HEK293 (cell line): ENCODE results near the gene BTAF1.

Experiments used
- CTCF ChIA-PET: fragments of 350-600 bp; formaldehyde crosslinking; extraction: SDS; loops from one replicate; lab custom pipeline; 2021; ENCODE audit warnings: antibody characterized with exemption; lab: Yijun Ruan, JAX
- POLR2A ChIA-PET: fragments of 300-600 bp; formaldehyde crosslinking; extraction: SDS; loops from one replicate; lab custom pipeline; 2020; ENCODE audit warnings: antibody characterized with exemption, inconsistent platforms; lab: Yijun Ruan, JAX
- H3K27ac ChIP-seq: fragments of 200-500 bp; sonication (Bioruptor generic); 2 replicates; pipeline ENCODE4 v1.5.1; 2014; ENCODE audit warnings: low read depth, low read length, control low read depth, inconsistent platforms; ENCODE audit errors: extremely low read depth
- H3K36me3 ChIP-seq, 2 experiments: fragments of 200-500 bp in 1 of 2; sonication (Bioruptor generic) in 1 of 2; 1 replicate in 1 of 2; 2 replicates in 1 of 2; pipeline ENCODE4 v1.5.1; 2014 to 2017; ENCODE audit warnings: inconsistent platforms in 2 of 2, low read length in 2 of 2; ENCODE audit not compliant: control insufficient read depth in 2 of 2, insufficient read depth in 1 of 2
- H3K4me1 ChIP-seq: fragments of 200-500 bp; sonication (Bioruptor generic); 2 replicates; pipeline ENCODE4 v1.5.1; 2014; ENCODE audit warnings: mild to moderate bottlenecking, low read length, inconsistent platforms; ENCODE audit not compliant: control insufficient read depth, insufficient read depth
- H3K4me3 ChIP-seq: 2 replicates; pipeline ENCODE4 v1.5.1; 2011; ENCODE audit warnings: low read depth, mild to moderate bottlenecking, control low read depth, low read length, moderate library complexity
- H3K9me3 ChIP-seq: fragments of 200-500 bp; sonication (Bioruptor generic); 2 replicates; pipeline ENCODE4 v1.5.1; 2014; ENCODE audit warnings: low read depth, low read length, inconsistent platforms; ENCODE audit not compliant: control insufficient read depth, insufficient read depth
- BCL11A ChIP-seq: fragments of 450-650 bp; formaldehyde crosslinking; IDR thresholded peaks from 2 replicates; pipeline ENCODE4 v1.5.1; 2016; ENCODE audit warnings: low read depth, missing biosample characterization, missing genetic modification characterization
- EGR2 ChIP-seq: fragments of 450-650 bp; formaldehyde crosslinking; IDR thresholded peaks from 2 replicates; pipeline ENCODE4 v1.5.1; 2016; ENCODE audit warnings: low read depth, missing biosample characterization, missing genetic modification characterization
- ELK4 ChIP-seq: IDR thresholded peaks from 2 replicates; pipeline ENCODE4 v1.6.1; 2011; ENCODE audit warnings: mild to moderate bottlenecking, low read depth, low read length, borderline replicate concordance
- KLF9 ChIP-seq: fragments of 450-650 bp; formaldehyde crosslinking; IDR thresholded peaks from 2 replicates; pipeline ENCODE4 v1.5.1; 2016; ENCODE audit warnings: missing biosample characterization, missing genetic modification characterization, low read depth
- PATZ1 ChIP-seq: fragments of 450-650 bp; formaldehyde crosslinking; IDR thresholded peaks from 2 replicates; pipeline ENCODE4 v1.5.1; 2016; ENCODE audit warnings: missing biosample characterization, missing genetic modification characterization
- SP2 ChIP-seq: fragments of 450-650 bp; formaldehyde crosslinking; IDR thresholded peaks from 2 replicates; pipeline ENCODE4 v1.5.1; 2016; ENCODE audit warnings: missing biosample characterization, missing genetic modification characterization
- YY2 ChIP-seq: fragments of 450-650 bp; formaldehyde crosslinking; IDR thresholded peaks from 2 replicates; pipeline ENCODE4 v1.5.1; 2016; ENCODE audit warnings: missing biosample characterization, missing genetic modification characterization
- ZNF121 ChIP-seq: fragments of 450-650 bp; formaldehyde crosslinking; IDR thresholded peaks from 2 replicates; pipeline ENCODE4 v1.5.1; 2016; ENCODE audit warnings: missing biosample characterization, missing genetic modification characterization
- ZNF2 ChIP-seq: fragments of 450-650 bp; formaldehyde crosslinking; IDR thresholded peaks from 2 replicates; pipeline ENCODE4 v1.5.1; 2016; ENCODE audit warnings: missing biosample characterization, missing genetic modification characterization
- ZNF560 ChIP-seq: fragments of 450-650 bp; formaldehyde crosslinking; IDR thresholded peaks from 2 replicates; pipeline ENCODE4 v1.5.1; 2017; ENCODE audit warnings: missing biosample characterization, missing genetic modification characterization, borderline replicate concordance
- ZNF561 ChIP-seq: fragments of 450-650 bp; IDR thresholded peaks from 2 replicates; pipeline ENCODE4 v1.5.1; 2018; ENCODE audit warnings: missing biosample characterization, missing genetic modification characterization, borderline replicate concordance
- ZNF585B ChIP-seq: fragments of 450-650 bp; formaldehyde crosslinking; IDR thresholded peaks from 2 replicates; pipeline ENCODE4 v1.5.1; 2016; ENCODE audit warnings: missing biosample characterization, missing genetic modification characterization
- ZNF621 ChIP-seq: fragments of 450-650 bp; formaldehyde crosslinking; IDR thresholded peaks from 2 replicates; pipeline ENCODE4 v1.5.1; 2017; ENCODE audit warnings: missing biosample characterization, missing genetic modification characterization
- ZNF629 ChIP-seq: fragments of 450-650 bp; formaldehyde crosslinking; IDR thresholded peaks from 2 replicates; pipeline ENCODE4 v1.5.1; 2017; ENCODE audit warnings: missing biosample characterization, missing genetic modification characterization
- ZXDB ChIP-seq: fragments of 450-650 bp; formaldehyde crosslinking; IDR thresholded peaks from 2 replicates; pipeline ENCODE4 v1.5.1; 2016; ENCODE audit warnings: missing biosample characterization, missing genetic modification characterization
- TF ChIP-seq, protein P1 (sequence below): fragments of 450-650 bp; formaldehyde crosslinking; IDR thresholded peaks from 2 replicates; pipeline ENCODE4 v1.5.1; 2016; ENCODE audit warnings: missing biosample characterization, missing genetic modification characterization
- TF ChIP-seq, protein P2 (sequence below): fragments of 450-650 bp; formaldehyde crosslinking; IDR thresholded peaks from 2 replicates; pipeline ENCODE4 v1.5.1; 2016; ENCODE audit warnings: missing biosample characterization, missing genetic modification characterization
- TF ChIP-seq, protein P3 (sequence below): fragments of 450-650 bp; formaldehyde crosslinking; IDR thresholded peaks from 2 replicates; pipeline ENCODE4 v1.5.1; 2016; ENCODE audit warnings: missing biosample characterization, missing genetic modification characterization

BTAF1 gene

GRCh38 chr10:91875156-91875555, 48.4 kb upstream of the BTAF1 start (continued):
- TF ChIP-seq, protein P1, sequence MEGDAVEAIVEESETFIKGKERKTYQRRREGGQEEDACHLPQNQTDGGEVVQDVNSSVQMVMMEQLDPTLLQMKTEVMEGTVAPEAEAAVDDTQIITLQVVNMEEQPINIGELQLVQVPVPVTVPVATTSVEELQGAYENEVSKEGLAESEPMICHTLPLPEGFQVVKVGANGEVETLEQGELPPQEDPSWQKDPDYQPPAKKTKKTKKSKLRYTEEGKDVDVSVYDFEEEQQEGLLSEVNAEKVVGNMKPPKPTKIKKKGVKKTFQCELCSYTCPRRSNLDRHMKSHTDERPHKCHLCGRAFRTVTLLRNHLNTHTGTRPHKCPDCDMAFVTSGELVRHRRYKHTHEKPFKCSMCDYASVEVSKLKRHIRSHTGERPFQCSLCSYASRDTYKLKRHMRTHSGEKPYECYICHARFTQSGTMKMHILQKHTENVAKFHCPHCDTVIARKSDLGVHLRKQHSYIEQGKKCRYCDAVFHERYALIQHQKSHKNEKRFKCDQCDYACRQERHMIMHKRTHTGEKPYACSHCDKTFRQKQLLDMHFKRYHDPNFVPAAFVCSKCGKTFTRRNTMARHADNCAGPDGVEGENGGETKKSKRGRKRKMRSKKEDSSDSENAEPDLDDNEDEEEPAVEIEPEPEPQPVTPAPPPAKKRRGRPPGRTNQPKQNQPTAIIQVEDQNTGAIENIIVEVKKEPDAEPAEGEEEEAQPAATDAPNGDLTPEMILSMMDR (tag by site-specific recombination): no peak
- TF ChIP-seq ZXDB: no peak
- no peak for TF ChIP-seq KLF9 (tag by site-specific recombination)
- no peak for TF ChIP-seq ZNF560 (tag by site-specific recombination)
- TF ChIP-seq BCL11A (tag by site-specific recombination): no peak
- TF ChIP-seq PATZ1 (tag by site-specific recombination): no peak
- no peak for TF ChIP-seq ZNF561

DNA sequence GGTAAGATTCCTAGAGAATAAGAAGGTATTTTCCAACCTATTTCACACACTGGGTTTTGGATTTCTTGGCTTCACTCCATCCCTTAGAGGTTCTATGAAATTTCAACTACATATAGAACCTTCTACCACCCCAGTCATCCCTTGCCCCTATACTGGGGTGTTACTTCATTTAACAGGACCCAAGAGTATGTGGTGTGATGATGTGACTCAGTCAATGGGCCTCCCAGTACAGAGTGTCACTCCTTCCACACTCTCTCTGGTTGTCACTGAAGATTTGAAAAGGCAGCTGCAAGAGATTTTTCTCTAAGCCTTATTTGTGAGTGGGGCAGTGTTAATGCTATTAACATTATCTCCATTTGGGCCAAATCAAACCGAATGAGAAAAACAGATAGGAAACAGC, 47.8 kb upstream of the BTAF1 start:
- ChIA-PET POLR2A (no interaction called here), CTCF (no interaction called here)
- TF ChIP-seq, protein P2, sequence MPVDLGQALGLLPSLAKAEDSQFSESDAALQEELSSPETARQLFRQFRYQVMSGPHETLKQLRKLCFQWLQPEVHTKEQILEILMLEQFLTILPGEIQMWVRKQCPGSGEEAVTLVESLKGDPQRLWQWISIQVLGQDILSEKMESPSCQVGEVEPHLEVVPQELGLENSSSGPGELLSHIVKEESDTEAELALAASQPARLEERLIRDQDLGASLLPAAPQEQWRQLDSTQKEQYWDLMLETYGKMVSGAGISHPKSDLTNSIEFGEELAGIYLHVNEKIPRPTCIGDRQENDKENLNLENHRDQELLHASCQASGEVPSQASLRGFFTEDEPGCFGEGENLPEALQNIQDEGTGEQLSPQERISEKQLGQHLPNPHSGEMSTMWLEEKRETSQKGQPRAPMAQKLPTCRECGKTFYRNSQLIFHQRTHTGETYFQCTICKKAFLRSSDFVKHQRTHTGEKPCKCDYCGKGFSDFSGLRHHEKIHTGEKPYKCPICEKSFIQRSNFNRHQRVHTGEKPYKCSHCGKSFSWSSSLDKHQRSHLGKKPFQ: no peak
- TF ChIP-seq ZNF629 (tag by site-specific recombination) (no peak), ELK4 (no peak), ZNF2 (tag by site-specific recombination) (no peak), ZNF121 (tag by site-specific recombination) (no peak), EGR2 (tag by site-specific recombination) (no peak), SP2 (tag by site-specific recombination) (no peak), YY2 (tag by site-specific recombination) (no peak), ZNF621 (tag by site-specific recombination) (no peak), ZNF585B (no peak)
- TF ChIP-seq, protein P3, sequence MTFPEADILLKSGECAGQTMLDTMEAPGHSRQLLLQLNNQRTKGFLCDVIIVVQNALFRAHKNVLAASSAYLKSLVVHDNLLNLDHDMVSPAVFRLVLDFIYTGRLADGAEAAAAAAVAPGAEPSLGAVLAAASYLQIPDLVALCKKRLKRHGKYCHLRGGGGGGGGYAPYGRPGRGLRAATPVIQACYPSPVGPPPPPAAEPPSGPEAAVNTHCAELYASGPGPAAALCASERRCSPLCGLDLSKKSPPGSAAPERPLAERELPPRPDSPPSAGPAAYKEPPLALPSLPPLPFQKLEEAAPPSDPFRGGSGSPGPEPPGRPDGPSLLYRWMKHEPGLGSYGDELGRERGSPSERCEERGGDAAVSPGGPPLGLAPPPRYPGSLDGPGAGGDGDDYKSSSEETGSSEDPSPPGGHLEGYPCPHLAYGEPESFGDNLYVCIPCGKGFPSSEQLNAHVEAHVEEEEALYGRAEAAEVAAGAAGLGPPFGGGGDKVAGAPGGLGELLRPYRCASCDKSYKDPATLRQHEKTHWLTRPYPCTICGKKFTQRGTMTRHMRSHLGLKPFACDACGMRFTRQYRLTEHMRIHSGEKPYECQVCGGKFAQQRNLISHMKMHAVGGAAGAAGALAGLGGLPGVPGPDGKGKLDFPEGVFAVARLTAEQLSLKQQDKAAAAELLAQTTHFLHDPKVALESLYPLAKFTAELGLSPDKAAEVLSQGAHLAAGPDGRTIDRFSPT (tag by site-specific recombination): no peak
- Histone ChIP-seq H3K27ac (no peak overlapping the region), H3K36me3 (no peaks in the 10 kb centered on the region), H3K4me3 (no peak overlapping the region), H3K9me3 (no peaks in the 10 kb centered on the region), H3K4me1 (no peaks in the 10 kb centered on the region)
